ENCODE results near the gene SEPTIN5. TPM values are rescaled to one million over a fixed set of nuclear protein-coding genes. Genes with fewer than 3 reads are reported as not detected.

Gene SEPTIN5
- total RNA-seq, 1 experiment from 2014 or later, result 50.4 TPM

DNA sequence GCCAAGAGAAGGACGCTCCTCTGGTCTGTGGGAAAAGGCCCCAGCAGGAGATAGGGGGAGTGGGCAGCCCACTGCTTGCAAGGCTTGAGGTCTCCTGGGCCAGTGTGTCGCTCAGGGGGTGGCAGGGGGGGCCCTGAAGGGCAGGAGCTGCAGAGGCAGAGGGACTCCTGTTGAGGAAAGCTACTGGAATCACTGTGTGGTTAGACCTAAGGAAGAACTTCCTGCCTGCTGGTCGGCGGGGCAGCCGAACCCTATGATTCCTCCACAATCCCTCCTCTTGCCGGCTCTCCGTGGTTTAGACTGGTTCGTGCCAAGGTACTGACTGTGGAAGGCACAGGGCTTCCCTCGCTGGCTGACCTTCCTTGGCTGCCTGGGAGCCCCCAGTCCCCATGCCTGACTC is 15.2 kb downstream of the SEPTIN5 start:
- no peaks in the 10 kb centered on the region for H3K9me3 ChIP-seq (ENCODE audit: low read depth, low read length, poor library complexity, severe bottlenecking)
- no peaks in the 10 kb centered on the region for H3K27me3 ChIP-seq (replicated peaks; ENCODE audit: insufficient read depth, low read depth, low read length, poor library complexity)
- H3K36me3 ChIP-seq (ENCODE audit: insufficient read depth, low read length, poor library complexity, severe bottlenecking), result no peaks in the 10 kb centered on the region
- no peak for DNase-seq (ENCODE audit: low spot score)
- no peak for TF ChIP-seq EZH2 (IDR thresholded peaks at IDR 0.05; ENCODE audit: borderline replicate concordance, low read depth, low read length, poor library complexity, severe bottlenecking)
- TF ChIP-seq, protein P1, sequence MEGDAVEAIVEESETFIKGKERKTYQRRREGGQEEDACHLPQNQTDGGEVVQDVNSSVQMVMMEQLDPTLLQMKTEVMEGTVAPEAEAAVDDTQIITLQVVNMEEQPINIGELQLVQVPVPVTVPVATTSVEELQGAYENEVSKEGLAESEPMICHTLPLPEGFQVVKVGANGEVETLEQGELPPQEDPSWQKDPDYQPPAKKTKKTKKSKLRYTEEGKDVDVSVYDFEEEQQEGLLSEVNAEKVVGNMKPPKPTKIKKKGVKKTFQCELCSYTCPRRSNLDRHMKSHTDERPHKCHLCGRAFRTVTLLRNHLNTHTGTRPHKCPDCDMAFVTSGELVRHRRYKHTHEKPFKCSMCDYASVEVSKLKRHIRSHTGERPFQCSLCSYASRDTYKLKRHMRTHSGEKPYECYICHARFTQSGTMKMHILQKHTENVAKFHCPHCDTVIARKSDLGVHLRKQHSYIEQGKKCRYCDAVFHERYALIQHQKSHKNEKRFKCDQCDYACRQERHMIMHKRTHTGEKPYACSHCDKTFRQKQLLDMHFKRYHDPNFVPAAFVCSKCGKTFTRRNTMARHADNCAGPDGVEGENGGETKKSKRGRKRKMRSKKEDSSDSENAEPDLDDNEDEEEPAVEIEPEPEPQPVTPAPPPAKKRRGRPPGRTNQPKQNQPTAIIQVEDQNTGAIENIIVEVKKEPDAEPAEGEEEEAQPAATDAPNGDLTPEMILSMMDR (conservative IDR thresholded peaks at IDR 0.05; ENCODE audit: low read depth, low read length), result no peak
- ChIA-PET CTCF (interaction anchor here (0.9 to 3.8 kb wide), 5 partner anchors 157 to 284 kb away, joined by 3 to 79 read pairs (median 4); no protein-coding TSS in a partner anchor), POLR2A (ENCODE audit: low non-redundant PET) (no interaction called here)
- no TSS peak for BruUV-seq (replicated peaks)
- no peak overlapping the region for H3K27ac ChIP-seq (ENCODE audit: low read depth, low read length, poor library complexity, severe bottlenecking)
- intact Hi-C loops (cut with micrococcal nuclease; ENCODE audit: unreplicated experiment), result no loop called here
- H3K4me1 ChIP-seq (ENCODE audit: insufficient read depth, low read length, poor library complexity, severe bottlenecking), result no peaks in the 10 kb centered on the region
- no peak overlapping the region for H3K4me3 ChIP-seq (ENCODE audit: low read depth, low read length, poor library complexity, severe bottlenecking)

GRCh38 chr22:19730198-19730597 is 15.9 kb downstream of the SEPTIN5 start:
- no peaks in the 10 kb centered on the region for H3K27me3 ChIP-seq (replicated peaks; ENCODE audit: insufficient read depth, low read depth, low read length, poor library complexity)
- CTCF ChIA-PET, result interaction anchor here (0.5 to 3.8 kb wide), 20 partner anchors 10 to 283 kb away, joined by 3 to 79 read pairs (median 4); partner anchors contain the start of genes COMT and TXNRD2
- BruUV-seq (replicated peaks), result no TSS peak

GRCh38 chr22:19730655-19731360 is 16.5 kb downstream of the SEPTIN5 start:
- TF ChIP-seq, protein P1 (conservative IDR thresholded peaks at IDR 0.05; ENCODE audit: low read depth, low read length), result peak; percentile 98
- no peak for TF ChIP-seq EZH2 (IDR thresholded peaks at IDR 0.05; ENCODE audit: borderline replicate concordance, low read depth, low read length, poor library complexity, severe bottlenecking)
- peak overlapping the region; percentile 43 for H3K4me3 ChIP-seq (ENCODE audit: low read depth, low read length, poor library complexity, severe bottlenecking)
- no peak overlapping the region for H3K27ac ChIP-seq (ENCODE audit: low read depth, low read length, poor library complexity, severe bottlenecking)
- no peaks in the 10 kb centered on the region for H3K36me3 ChIP-seq (ENCODE audit: insufficient read depth, low read length, poor library complexity, severe bottlenecking)
- H3K9me3 ChIP-seq (ENCODE audit: low read depth, low read length, poor library complexity, severe bottlenecking), result no peaks in the 10 kb centered on the region
- peak; percentile 83 for DNase-seq (ENCODE audit: low spot score)
- no TSS peak for BruUV-seq (replicated peaks)
- no peaks in the 10 kb centered on the region for H3K4me1 ChIP-seq (ENCODE audit: insufficient read depth, low read length, poor library complexity, severe bottlenecking)
- intact Hi-C loops (cut with micrococcal nuclease; ENCODE audit: unreplicated experiment), result loop anchor here (1.0 to 5.0 kb wide), 2 partner anchors 179 to 226 kb away; no protein-coding TSS in a partner anchor
- ChIA-PET POLR2A (ENCODE audit: low non-redundant PET) (no interaction called here), CTCF (interaction anchor here (0.5 to 3.8 kb wide), 20 partner anchors 11 to 283 kb away, joined by 3 to 79 read pairs (median 4); partner anchors contain the start of genes COMT and TXNRD2)
- H3K27me3 ChIP-seq (replicated peaks; ENCODE audit: insufficient read depth, low read depth, low read length, poor library complexity), result no peaks in the 10 kb centered on the region

More at GRCh38 chr22:19730198-19730597, 15.9 kb downstream of the SEPTIN5 start:
- no peaks in the 10 kb centered on the region for H3K9me3 ChIP-seq (ENCODE audit: low read depth, low read length, poor library complexity, severe bottlenecking)
- no peaks in the 10 kb centered on the region for H3K36me3 ChIP-seq (ENCODE audit: insufficient read depth, low read length, poor library complexity, severe bottlenecking)
- no peak for TF ChIP-seq EZH2 (IDR thresholded peaks at IDR 0.05; ENCODE audit: borderline replicate concordance, low read depth, low read length, poor library complexity, severe bottlenecking)
- TF ChIP-seq, protein P1 (conservative IDR thresholded peaks at IDR 0.05; ENCODE audit: low read depth, low read length), result no peak
- no peak overlapping the region for H3K4me3 ChIP-seq (ENCODE audit: low read depth, low read length, poor library complexity, severe bottlenecking)
- intact Hi-C loops (cut with micrococcal nuclease; ENCODE audit: unreplicated experiment), result loop anchor here (1.0 to 5.0 kb wide), 2 partner anchors 180 to 227 kb away; no protein-coding TSS in a partner anchor
- no peak for DNase-seq (ENCODE audit: low spot score)
- H3K27ac ChIP-seq (ENCODE audit: low read depth, low read length, poor library complexity, severe bottlenecking), result no peak overlapping the region
- POLR2A ChIA-PET (ENCODE audit: low non-redundant PET), result no interaction called here
- H3K4me1 ChIP-seq (ENCODE audit: insufficient read depth, low read length, poor library complexity, severe bottlenecking), result no peaks in the 10 kb centered on the region

All from A673 (cell line).